C4-2B (cell line): ENCODE measurements around the gene ACLY.
A peak's percentile ranks its signal among the peaks of the same experiment; 100 is the strongest.

Experiments used
- H3K27ac ChIP-seq: fragments of 450-650 bp; 2 replicates; pipeline ENCODE4 v1.5.1; 2017
- ZFX ChIP-seq: fragments of 450-650 bp; IDR thresholded peaks from 2 replicates; pipeline ENCODE4 v1.6.1; 2017
- TF ChIP-seq, protein P1 (sequence below): fragments of 450-650 bp; conservative IDR thresholded peaks from 2 replicates; pipeline ENCODE4 v1.5.1; 2017; ENCODE audit warnings: mild to moderate bottlenecking

Gene ACLY

DNA sequence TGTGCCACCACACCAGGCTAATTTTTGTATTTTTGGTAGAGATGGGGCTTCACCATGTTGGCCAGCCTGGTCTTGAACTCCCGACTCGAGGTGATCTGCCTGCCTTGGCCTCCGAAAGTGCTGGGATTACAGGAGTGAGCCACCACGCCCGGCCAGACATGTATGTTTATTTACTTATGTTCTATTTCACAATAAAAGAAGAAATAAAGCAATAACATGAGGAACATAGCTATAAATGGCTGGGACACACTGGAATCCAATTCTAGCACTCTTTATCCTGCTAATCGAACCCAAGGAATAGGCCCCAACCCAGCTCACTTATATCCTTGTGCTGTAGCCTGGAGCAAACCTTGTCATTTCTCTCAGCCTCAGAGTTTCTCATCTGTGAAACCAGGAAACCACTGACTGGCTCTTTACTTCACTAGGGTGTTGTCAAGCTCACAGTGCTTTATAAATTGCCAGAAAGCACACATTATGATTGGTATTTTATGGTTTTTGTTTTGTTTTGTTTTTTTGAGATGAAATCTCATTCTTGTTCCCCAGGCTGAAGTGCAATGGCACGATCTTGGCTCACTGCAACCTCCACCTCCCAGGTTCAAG lies 7.3 kb upstream of the ACLY start:
- no peak overlapping the region for H3K27ac ChIP-seq
- TF ChIP-seq, protein P1, sequence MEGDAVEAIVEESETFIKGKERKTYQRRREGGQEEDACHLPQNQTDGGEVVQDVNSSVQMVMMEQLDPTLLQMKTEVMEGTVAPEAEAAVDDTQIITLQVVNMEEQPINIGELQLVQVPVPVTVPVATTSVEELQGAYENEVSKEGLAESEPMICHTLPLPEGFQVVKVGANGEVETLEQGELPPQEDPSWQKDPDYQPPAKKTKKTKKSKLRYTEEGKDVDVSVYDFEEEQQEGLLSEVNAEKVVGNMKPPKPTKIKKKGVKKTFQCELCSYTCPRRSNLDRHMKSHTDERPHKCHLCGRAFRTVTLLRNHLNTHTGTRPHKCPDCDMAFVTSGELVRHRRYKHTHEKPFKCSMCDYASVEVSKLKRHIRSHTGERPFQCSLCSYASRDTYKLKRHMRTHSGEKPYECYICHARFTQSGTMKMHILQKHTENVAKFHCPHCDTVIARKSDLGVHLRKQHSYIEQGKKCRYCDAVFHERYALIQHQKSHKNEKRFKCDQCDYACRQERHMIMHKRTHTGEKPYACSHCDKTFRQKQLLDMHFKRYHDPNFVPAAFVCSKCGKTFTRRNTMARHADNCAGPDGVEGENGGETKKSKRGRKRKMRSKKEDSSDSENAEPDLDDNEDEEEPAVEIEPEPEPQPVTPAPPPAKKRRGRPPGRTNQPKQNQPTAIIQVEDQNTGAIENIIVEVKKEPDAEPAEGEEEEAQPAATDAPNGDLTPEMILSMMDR, result no peak
- TF ChIP-seq ZFX, result no peak

DNA sequence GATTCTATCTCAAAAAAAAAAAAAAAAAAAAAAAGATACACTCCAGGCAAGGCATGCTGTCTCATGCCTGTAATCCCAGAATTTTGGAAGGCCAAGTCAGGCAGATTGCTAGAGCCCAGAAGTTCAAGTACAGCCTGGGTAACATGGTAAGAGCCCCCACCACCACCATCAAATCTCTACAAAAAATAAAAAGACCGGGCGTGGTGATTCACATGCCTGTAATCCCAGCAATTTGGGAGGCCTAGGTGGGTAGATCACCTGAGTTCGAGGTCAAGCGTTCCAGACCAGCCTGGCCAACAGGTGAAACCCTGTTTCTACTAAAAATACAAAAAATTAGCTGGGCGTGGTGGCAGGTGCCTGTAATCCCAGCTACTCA lies 1.8 kb upstream of the ACLY start:
- H3K27ac ChIP-seq, result peak overlapping the region; percentile 98
- TF ChIP-seq ZFX, result no peak
- TF ChIP-seq, protein P1, result no peak

DNA sequence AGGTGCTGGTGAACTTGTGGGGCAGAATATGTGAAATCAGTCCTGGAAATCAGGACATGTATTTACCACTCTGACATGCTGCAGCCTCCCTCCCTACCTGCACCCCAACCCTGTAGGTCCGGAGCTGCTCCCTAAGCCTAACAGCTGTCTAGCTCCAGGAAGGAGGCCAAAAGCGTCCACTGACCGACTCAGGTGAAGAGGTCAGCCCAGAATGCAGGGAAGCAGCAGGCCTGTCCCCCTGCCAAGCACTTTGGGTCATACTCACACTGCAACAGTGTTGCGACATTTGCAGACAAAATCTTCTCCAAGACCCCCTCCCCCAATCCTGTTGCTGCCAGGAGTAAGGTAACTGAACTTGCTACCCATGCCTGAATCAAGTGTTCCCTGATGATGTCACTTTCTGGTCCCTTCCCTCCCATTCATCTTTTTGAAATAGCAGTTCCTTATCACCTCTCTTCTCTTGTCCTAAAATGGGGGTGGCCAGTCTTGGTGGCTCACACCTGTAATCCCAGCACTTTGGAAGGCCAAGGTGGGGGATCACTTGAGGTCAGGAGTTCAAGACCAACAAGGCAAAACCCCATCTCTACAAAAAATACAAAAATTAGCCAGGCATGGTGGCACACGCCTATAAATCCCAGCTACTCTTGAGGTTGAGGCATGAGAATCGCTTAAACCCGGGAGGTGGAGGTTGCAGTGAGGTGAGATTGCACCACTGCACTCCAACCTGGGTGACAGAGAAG lies 1.3 kb upstream of the ACLY start:
- peak overlapping the region; percentile 98 for H3K27ac ChIP-seq
- TF ChIP-seq, protein P1, result no peak
- TF ChIP-seq ZFX, result no peak

DNA sequence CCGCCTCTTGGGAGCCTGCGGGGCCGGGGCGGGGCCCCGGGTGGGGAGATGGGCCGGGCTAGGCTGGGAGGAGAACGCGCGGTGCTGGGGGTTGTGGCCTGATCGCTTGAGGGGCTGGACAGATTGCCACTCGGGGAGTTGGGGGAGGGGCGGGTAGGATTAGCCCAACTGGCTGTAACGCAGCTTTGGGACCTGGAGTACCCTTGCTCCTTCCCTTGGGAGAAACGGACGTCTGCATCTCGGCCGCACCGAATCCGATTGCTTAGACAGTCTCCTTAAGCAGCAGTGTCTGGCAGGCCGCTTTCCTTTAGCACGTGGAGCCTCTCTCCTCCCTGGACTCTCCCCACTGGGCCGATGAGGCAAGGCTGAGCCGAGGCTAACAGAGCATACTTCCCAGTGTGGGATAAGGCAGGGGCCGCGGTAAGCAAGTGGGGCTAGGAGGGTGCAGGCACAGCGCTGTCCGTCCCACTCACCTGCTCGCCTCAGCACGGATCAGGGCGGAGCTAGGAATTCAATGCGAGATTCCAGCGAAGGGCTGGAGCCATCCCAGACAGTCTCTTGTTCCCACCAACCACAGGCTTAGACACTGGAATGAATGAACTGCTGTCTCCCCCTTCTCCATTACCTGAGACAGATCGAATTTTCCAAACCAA lies 540 bp upstream of the ACLY start:
- H3K27ac ChIP-seq, result peak overlapping the region; percentile 98
- TF ChIP-seq, protein P1, result no peak
- TF ChIP-seq ZFX, result 0 out of 2 replicates have a peak, but pooled peaks have one; percentile 21

DNA sequence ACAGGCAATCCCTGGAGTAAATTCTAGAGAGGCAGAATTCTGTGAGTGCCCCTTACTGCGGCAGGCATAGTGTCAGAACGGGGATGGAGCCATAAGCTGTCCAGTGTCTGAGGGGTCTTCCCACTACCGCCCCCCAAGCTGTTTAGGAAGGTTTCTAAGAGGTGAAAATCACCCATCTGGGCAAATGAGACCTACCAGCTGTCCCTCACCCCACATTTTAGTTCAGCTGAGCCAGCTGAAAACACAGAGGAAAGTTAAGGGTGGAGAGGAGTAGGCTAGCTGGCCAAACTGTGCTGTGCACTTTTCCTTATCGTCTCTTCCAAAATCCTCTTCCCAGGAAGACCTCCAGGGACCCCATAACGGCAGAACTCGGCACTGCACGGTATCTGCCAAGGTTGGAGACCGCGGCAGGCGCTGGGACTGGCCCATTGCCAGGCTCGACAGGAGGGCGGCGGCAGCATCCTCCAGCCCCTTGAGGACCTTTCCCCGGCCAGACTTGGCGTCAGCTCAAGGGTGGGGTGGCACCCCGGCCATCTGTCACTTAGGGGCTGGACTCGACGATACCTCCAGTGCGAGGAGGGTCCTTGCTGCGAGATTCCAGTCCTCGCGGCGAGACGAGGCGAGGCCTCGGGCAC lies 955 bp downstream of the ACLY start:
- peak overlapping the region; percentile 98 for H3K27ac ChIP-seq
- TF ChIP-seq ZFX, result no peak
- TF ChIP-seq, protein P1, result no peak

DNA sequence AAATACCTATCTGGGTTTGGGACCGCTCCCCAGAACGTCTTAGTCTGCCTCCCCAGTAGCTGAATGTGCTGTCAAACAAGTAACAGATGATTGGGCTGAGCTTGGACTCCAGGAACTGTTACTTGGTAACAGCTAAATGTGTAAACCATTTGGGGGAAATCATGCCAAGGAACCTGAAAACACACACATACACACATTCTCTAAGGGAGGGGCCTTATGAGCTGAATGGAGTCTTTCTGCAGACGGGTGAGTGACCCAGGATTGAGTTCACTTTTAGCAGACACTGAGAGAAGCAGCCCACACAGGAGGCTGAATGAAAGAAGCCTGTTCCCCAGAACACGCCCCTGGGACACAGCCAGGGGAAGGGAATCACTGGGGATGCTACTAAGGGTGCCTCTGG lies 1.6 kb downstream of the ACLY start:
- H3K27ac ChIP-seq, result peak overlapping the region; percentile 98
- no peak for TF ChIP-seq ZFX
- TF ChIP-seq, protein P1, result no peak
